ENCODE data around the gene RNF227.

RNF227 gene

DNA sequence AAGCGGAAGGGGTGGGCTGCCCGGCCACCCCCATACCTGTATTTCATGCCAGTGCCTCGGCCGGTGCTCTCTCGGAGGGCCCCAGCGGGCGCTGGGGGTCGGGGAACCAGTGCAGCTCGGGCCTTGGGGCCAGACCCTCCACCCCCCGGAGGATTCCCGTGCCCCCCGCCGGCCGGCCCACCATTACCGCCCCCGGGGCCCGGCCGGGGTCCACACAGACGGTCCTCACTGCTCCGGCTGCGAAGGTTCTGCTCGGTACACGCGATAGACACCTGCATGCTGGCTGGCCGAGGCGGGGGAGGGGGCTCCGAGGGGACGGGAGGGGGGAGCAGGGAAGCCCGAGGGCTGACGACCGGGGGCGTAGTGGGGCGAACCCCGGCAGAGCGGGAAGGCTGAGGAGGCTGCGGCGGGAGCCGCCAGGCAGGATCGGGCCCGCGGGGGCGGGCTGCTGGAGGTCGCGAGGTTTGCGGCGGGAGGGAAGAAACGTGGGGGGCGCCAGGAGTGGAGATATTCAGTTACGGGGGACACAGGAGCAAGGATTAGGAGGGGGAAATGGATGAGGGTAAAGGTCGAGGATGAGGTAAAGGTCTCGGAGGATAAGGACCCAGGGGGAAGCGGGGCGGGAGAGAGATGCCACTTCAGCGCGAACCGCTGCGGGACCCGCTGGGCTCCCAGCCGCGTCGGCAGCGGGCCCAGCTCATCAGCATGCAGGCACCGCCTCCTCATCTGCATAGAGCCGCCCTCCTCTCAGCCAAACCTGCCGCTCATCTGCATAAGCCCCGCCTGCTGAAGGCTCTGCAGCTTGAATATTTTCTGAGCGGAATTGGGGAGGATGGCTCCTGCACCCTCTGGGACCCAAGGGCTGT is 13.3 kb upstream of the RNF227 start, which contains the start of gene KCNAB3:
Gene KCNAB3, minus strand, starts transcription at position 699 of the 866 bp plus-strand sequence. Its CDS starts 421 bp downstream, at position 278.
- DNase-seq, result no peak

GRCh38 chr17:7927596-7927995 is 11.5 kb upstream of the RNF227 start:
- DNase-seq, result no peak

DNA sequence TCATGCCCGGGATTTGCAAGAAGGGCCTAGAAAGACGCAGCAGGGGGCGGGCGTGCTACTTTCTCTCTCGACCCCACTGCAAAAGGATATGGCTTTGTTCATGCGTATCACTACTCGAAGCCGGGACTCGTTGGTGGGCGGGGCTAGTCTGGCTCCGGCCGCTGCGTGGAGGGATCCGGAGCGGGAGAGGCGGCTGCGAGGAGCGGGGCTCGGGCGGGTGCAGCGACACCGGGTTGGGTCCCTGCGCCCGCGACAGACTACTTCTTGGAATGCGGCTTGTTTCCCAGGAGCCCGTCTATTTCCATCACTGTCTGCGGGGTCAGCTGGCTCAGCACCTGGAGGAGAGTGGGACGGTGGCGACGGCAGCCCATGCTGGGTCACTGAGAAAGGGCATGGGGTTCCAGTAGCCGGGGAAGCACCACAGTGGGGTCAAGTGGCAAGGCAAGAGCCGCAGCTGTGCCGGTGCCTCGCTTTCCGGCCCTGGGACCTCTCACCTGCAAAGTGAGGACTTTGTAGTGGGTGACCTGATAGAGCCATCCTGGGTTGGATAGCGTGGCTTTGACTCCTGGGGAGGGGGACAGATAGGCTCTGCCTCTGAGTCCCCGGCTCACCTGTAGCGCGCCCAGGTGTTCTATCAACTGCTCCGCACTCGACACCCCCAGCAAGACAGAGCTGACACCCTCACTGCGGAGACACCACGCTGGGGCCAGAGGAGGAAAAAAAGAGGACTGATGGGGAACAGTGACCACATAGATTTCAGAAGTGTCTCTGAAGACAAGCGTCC is 6.9 kb upstream of the RNF227 start:
- peak in 1 of 2 experiments; percentile 54 for DNase-seq

DNA sequence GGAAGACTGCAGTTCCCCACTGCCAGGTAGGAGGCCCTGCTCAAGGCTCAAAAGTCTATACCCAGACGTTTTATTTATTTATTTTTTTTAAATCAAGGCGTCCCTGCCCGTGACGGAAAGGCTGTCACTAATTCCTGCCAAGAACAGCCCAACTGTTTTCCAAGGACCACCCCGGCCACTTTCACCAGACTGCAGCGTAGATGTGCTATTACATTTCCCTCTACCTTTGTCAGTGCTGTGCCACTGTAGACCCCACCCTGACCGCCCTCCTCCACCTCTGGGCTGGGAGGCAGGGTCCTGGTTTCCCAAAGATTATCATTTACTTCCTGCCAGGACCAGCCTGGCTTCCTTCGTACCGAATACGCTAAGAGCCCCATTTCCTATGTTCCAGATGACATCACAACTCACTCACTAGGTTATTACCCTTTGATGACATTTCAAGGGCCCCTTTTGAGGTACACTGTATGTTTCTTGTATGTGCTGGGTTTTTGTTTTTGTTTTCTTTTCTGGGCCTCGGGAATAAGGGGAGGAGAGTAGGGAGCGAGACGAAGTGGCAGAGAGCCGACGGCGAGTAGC is 6.3 kb upstream of the RNF227 start:
- DNase-seq, result no peak

GRCh38 chr17:7916808-7917207 is 719 bp upstream of the RNF227 start:
- no peak for DNase-seq

GRCh38 chr17:7916385-7916682 is 245 bp upstream of the RNF227 start:
- no peak for DNase-seq

DNA sequence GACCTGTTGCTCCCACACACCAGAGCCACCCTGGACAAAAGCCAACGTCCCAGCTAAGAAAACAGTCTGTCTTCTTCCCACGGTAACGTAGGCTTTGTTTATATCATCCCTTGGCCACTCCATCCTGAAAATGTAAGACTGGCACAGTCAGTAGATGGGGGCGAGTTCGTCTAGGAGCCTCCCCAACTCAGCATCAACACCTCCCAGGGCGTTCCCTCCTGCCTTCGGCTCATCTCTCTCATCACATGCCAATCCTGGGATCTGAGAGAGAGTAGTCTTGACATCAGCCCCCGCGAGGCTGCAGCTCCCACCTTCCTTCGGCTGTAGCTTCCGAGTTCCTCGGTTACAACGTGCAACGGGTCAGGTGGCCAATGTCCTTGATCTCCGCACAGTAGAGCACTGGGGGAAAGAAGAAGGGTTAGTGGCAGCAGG is 894 bp downstream of the RNF227 start:
- DNase-seq, result no peak

GRCh38 chr17:7912927-7913524 is 3.1 kb downstream of the RNF227 start:
- DNase-seq, result peak; percentile 38 to 83

- DNase-seq, result no peak
Observed at GRCh38 chr17:7911116-7911515, 5.0 kb downstream of the RNF227 start.

- DNase-seq, result no peak
Observed at GRCh38 chr17:7910711-7911110, 5.4 kb downstream of the RNF227 start.

DNA sequence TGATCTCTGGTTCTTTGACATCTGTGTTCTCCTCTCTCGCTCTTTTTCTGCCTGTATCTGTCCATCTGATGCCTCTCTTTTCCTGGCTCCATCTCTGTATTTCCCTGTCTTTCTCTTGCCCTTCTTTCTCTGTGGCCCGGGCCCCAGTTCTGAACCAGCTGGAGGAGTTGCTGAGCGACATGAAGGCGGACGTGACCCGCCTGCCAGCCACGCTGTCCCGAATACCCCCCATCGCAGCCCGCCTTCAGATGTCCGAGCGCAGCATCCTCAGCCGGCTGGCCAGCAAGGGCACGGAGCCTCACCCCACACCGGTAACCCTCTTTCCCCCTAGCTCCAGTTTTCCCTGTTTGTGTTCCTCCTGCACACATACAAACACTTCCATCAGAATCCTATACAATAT is 5.8 kb downstream of the RNF227 start:
- DNase-seq, result no peak

DNA sequence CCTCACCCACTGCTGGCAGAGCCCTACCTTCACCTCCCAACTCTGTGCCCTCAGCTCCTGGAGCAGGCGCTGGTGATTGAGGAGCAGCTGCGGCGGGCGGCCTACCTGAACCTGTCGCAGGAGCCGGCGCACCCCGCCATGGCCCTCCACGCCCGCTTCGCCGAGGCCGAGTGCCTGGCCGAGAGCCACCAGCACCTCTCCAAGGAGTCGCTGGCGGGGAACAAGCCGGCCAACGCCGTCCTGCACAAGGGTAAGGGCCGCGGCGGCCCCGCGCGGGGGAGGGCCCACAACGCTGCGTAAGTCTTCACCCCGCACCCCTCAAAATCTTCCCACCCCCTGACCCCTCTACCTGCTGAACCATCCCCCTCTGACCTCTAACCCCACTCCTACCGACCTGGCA is 7.0 kb downstream of the RNF227 start:
- no peak for DNase-seq

- DNase-seq, result no peak
Observed at GRCh38 chr17:7903154-7904103, 12.7 kb downstream of the RNF227 start.

- peak in 1 of 2 experiments; percentile 46 for DNase-seq
Observed at GRCh38 chr17:7897773-7898172, 18.3 kb downstream of the RNF227 start.

- DNase-seq, result no peak
Observed at GRCh38 chr17:7897090-7897489, 19.0 kb downstream of the RNF227 start.

DNA sequence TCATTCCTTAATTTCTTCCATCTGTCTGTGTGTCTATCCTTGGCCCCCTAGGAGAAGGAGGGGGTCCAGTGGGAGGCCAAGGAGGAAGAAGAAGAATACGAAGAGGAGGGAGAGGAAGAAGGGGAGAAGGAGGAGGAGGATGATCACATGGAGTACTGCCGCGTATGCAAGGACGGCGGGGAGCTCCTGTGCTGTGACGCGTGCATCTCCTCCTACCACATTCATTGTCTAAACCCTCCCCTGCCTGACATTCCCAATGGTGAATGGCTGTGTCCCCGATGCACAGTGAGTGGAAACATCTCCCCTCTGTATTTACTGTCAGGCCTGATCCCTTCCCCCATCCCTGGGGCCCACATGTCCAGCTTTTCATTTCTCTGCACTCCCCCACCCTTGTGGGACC is 21.2 kb downstream of the RNF227 start:
- DNase-seq, result no peak

- no peak for DNase-seq
Observed at GRCh38 chr17:7894226-7894625, 21.9 kb downstream of the RNF227 start.

GRCh38 chr17:7893187-7893880 is 22.8 kb downstream of the RNF227 start:
- DNase-seq, result no peak

- peak; percentile 80 to 82 for DNase-seq
Observed at GRCh38 chr17:7889166-7889955, 26.7 kb downstream of the RNF227 start.

- DNase-seq, result no peak
Observed at GRCh38 chr17:7888184-7888920, 27.7 kb downstream of the RNF227 start, which contains the start of gene CHD3. CHD3 (plus strand) TSS chr17:7888789; CDS start chr17:7889001, 212 bp downstream.
